HG02678 (cell line): ENCODE measurements around the gene DELE1.
"Not testable (repeated sequence)": the region's sequence is repeated elsewhere in the genome, so short reads cannot be mapped to it uniquely, and the experiment has no call there.

Experiments
- ATAC-seq: cut with Tn5 transposase; IDR thresholded peaks from one replicate; pipeline ENCODE4 v1.9.1; 2021; ENCODE audit warnings: mild to moderate bottlenecking, moderate library complexity; ENCODE audit not compliant: unreplicated experiment

The DELE1 gene

GRCh38 chr5:141883892-141884318 lies 39.8 kb upstream of the DELE1 start:
- no peak for ATAC-seq

DNA sequence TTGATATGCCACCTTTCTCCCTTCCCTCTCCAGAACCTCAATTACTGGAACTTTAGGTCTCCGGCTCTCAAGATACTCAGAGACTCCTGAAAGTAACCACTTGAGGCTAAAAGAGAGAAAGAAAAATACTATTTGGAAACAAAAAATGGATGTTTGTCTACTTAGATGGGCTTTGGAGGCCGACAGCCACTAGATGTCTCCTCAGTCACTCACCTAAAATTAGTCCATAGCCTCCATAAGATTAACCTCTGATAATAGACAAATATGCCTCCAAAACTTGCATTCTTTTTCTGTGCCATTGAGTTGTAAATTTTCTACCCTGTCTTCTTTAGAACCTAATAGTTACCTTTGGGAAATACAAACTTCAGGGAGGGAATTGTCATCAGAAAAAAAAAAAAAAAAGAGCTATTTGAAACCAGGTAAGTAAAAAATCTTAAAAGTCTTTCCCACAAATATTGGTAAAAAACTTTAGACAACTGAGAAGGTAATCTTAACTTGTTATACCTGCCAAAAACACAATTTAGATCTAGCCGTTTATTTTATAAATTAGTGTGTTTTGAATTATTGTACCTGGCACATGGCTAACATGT lies 34.3 kb upstream of the DELE1 start:
- no peak for ATAC-seq

GRCh38 chr5:141890429-141890828 lies 33.2 kb upstream of the DELE1 start:
- not testable (repeated sequence) for ATAC-seq

GRCh38 chr5:141897425-141897824 lies 26.2 kb upstream of the DELE1 start:
- no peak for ATAC-seq

DNA sequence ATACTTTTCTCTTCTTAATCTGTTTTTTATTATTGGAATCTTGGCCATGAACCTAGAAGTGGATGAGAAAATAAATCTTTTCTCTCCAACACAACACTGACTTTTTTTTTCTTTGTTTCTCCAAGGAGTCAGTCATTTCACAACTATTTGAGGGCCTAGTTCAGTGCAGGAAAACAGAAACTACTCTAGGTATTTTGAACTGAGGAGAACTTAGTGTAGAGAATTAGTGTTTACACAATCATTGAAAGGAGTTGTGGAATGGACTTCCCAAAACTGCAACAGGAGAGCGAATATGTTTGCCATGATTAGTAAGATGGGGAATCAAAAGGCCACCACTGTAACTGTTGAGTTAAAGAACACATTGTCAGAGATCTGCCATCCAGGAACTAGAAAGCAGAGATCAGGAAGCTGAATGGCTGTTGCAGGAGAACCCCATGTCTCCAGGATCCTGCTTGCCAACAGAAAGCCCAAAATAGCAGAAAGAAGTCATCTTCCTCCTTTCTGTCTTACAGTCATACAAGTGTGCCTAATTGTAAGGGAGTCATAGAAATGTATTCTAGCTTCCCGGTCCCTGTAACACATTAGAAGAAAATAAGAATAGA lies 25.1 kb upstream of the DELE1 start:
- ATAC-seq, result no peak

DNA sequence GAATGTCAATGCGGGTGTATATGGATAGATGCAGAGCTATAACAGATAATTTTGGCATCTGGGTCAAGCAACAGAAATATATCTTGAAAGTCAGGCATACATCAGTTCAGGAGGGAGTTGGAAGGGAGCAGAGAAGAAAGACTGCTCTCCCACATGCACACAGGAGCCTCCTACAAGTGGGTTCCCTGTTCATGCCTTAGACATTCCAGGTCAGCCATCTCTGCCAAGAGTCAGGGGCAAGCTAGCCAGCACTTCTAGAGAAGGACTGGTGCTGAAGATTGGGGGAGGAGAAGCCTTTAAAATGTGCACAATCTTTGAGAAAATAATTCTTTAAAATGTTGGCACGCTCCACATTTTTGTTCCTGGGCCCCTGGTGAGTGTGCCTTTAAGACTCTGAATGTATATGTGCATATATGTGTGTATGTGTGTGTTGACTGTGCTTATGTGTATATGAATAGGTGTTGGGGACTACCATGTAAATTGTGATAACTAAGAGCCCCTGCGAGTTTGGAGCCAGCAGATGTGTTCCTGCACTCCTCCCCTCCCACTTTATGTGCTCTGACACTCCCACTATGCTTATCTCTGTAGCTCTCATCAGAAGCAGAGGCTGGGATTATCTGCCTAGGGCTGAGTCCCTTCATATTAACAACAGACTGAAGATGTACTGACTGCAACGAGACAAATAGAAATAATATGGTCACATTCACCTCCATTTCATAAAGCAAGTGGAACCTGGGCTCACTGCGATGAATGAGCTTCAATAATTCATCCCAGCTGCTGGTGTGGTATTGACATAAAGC lies 21.5 kb upstream of the DELE1 start:
- ATAC-seq, result no peak

DNA sequence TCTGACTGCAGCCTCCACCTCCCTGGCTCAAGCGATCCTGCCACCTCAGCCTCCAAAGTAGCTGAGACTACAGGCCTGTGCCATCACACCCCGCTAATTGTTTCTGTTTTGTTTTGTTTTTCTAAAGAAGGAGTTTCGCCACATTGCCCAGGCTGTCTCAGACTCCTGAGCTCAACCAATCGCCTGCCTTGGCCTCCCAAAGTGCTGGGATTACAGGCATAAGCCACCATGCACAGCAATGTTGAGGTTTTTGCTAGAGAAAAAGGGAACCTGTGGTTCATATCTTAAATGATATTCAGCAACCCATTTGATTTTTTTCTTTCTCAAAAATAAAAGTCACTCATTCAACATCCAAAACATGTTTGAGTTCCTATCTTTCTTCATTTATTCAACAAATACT lies 20.4 kb upstream of the DELE1 start:
- ATAC-seq, result no peak

- no peak for ATAC-seq
Measured at GRCh38 chr5:141904551-141904950, 19.1 kb upstream of the DELE1 start.

GRCh38 chr5:141906517-141906916 lies 17.2 kb upstream of the DELE1 start:
- no peak for ATAC-seq

DNA sequence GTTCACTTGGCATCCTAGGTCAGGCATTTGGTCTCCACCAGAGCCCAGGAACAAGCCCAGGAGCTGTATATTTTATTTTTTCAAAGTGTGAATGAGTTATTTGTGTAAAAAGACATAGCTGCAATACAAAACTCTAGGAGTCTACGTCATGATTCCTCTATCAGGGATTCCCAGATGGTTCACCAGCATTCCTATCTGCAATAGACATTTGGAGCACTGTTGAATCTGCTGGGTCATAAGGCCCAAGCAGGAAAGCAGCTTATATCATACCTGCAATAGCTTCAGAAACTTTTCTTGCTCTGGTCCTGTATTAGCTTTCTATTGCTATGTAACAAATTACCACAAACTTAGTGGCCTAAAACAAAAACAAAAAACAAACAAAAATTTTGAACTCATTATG lies 16.7 kb upstream of the DELE1 start:
- no peak for ATAC-seq

DNA sequence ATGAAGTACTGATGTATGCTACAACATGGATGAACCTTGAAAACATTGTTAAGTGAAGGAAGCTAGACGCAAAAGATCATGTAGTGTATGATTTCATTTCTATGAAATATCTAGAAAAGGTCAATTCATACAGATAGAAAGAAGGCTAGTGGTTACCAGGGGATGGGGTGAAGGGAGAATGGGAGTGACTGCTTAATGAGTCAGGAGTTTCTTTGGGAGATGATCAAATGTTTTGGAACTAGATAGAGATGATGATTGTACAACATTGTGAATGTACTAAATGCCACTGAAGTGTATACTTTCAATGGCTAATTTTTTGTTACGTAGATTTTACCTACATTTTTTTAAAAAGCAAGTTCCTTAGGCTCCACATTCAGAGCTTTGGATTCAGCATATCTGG lies 14.9 kb upstream of the DELE1 start:
- ATAC-seq, result no peak

DNA sequence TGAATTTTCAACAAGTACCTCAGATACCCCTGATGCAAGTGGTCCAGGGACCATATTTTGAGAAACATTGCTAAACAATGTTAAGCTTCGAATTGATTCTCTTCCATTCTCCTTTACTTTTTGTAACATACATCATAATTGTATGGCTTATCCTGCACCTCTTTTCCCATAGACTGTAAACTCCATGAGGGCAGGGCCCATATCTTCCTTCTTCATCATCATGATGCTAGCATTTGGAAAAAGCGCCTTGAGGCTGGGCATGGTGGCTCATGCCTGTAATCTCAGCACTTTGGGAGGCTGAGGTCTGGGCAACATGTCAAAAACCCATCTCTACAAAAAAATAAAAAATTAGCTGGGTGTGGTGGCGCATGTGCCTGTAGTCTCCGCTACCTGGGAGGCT lies 14.5 kb upstream of the DELE1 start:
- ATAC-seq, result no peak

- ATAC-seq, result no peak
Measured at GRCh38 chr5:141910271-141910673, 13.4 kb upstream of the DELE1 start.

- ATAC-seq, result no peak
Measured at GRCh38 chr5:141913560-141914198, 10.0 kb upstream of the DELE1 start.

DNA sequence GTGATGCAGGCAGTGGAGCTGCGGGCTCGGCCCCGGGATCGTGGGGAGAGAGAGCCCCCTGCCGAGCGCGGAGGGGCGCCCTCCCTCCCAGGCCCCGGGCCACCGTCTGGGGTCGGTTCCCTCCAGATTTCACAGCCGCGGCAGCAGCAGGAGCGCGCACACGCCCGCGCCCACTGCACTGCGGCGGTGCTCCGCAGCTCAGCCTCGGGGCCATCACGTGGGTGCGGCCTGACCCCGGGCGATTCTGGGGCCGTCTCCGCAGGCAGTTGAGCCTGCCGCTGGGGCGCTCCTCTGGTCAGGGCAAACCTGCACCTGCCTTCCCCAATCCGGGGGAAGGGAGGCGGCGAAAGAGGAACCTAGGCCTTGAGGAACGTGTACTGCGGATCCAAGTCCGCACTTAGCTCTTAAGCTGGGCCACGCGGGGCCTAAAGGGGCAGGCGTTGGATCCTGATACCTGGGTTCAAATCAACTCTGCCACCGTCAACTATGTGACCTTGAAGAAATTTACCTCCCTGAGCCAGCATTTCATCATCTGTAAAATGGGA lies 9.4 kb upstream of the DELE1 start:
- ATAC-seq, result peak; percentile 83

GRCh38 chr5:141914797-141915196 lies 8.9 kb upstream of the DELE1 start:
- ATAC-seq, result no peak

DNA sequence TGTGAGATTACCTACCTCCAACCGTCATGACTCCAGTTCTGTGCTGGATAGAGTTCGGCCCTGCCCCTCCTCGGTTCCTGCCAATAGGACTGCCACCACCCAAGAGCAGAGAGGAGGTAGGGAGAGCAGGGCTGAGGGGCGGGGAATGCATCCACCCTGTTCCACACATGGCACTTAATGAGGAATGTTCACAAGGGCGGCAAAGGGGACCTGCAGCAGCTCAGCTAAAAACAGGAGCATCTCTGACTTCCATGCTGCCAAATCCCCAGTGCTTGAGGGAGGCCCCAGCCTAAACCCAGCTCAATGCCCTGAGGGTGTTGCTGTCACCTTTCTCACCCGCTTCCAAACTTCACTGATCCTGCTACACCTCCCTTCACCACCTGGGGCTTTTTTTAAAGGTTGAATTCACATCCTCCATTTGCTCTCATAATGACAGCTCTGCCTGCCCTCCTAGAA lies 7.8 kb upstream of the DELE1 start:
- no peak for ATAC-seq

GRCh38 chr5:141916522-141916921 lies 7.1 kb upstream of the DELE1 start:
- no peak for ATAC-seq

DNA sequence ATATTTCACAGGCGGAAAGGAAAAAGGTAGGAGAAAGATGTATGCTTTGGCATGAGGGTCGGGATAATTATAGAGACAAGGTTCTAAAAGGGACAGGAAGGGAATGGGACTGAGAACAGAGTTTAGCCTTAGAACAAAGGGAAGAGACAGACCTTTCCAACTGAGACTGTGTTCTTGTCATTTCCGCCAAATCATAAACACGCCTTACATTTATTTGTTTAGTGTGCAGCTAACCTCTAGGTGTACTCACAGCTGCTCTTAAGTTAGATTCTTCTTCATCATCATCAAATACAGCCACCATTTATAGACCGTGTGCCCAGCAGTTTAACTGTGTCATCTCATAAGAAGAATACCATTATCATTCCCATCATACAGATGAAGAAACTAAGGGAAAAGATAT lies 5.9 kb upstream of the DELE1 start:
- no peak for ATAC-seq

- ATAC-seq, result no peak
Measured at GRCh38 chr5:141919218-141920119, 4.2 kb upstream of the DELE1 start.
